NCI-H2227 treated with DMSO at 0.1 percent for 48 hours (cell line): ENCODE measurements around the gene SPSB4.
"Not testable (repeated sequence)": the region's sequence is repeated elsewhere in the genome, so short reads cannot be mapped to it uniquely, and the experiment has no call there.

Source experiments
- DNase-seq: peaks from one replicate; lab custom pipeline; 2025; lab: John Stamatoyannopoulos, UW

The SPSB4 gene

DNA sequence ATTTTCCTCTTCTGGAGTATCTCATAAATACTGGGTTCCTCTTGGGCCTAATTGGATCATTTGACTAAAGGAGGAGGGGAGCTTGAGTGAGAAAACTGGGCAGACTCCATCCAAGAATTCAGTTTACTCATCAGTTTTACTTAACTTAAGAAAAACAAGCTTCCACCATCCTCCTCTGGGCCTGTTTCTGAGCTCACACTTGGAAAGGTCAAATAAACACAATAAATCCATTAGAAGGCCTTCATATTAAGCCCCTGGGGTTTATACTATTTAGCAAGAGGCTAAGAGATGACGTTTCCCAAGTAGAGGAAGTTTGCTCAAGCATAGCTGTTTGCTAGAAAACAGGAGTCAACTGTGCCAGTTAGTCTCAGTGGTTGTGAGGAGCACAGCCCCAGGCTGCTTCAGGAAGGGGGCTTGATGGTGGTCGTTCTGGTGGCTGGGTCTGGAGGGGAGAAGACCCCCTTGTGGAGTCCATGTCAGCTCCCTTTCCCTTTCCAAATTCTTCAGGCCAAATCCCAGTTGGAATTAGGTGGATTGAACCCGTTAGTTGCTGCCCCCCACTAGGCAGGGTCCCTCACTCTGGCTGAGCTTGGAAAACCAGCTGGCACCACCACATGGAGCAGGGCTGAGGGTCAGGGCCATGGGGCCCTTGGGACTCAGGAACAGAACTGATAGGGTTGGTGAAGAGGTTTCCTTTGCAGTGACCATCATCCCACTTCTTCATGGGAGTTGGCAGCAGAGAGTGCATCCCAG lies 64.8 kb downstream of the SPSB4 start:
- no peak for DNase-seq

DNA sequence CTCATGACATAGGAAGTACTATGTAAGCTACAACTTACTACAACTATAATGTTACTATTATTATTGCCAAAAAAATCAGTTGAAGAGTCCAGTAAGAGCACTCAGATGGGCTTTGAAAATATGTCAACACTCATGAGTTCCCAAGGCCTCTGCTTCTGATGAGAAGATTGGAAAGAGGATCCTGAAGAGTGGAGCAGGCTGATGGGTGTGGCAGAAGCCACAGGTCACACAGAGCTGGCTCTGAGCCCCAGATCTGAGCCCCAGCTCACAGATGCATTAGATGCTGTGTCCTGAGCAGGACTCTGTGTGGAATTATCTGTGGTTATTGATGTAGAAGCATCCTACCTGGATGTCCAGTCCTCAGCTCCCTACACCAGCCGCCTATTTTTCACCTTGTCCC lies 65.6 kb downstream of the SPSB4 start:
- no peak for DNase-seq

DNA sequence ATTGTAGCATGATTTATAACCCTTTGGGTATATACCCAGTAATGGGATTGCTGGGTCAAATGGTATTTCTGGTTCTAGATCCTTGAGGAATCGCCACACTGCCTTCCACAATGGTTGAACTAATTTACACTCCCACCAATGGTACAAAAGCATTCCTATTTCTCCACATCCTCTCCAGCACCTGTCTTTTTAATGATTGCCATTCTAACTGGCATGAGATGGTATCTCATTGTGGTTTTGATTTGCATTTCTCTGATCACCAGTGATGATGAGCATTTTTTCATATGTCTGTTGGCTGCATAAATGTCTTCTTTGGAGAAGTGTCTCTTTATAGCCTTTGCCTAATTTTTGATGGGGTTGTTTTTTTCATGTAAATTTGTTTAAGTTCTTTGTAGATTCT lies 66.8 kb downstream of the SPSB4 start:
- DNase-seq = not testable (repeated sequence)

DNA sequence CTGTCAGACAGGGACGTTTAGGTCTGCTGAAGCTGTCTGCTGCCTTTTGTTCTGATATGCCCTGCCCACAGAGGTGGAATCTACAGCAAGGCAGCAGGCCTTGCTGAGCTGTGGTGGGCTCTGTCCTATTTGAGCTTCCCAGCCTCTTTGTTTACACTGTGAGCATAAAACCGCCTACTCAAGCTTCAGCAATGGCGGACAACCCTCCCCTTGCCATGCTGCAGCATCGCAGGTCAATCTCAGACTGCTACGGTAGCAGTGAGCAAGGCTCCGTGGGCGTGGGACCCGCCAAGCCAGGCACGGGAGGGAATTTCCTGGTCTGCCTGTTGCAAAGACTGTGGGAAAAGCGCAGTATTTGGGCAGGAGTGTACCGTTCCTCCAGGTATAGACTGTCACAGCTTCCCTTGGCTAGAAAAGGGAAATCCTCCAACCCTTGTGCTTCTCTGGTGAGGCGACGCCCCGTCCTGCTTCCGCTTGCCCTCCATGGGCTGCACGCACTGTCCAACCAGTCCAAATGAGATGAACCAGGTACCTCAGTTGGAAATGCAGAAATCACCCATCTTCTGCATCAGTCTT lies 71.4 kb downstream of the SPSB4 start:
- no peak for DNase-seq

DNA sequence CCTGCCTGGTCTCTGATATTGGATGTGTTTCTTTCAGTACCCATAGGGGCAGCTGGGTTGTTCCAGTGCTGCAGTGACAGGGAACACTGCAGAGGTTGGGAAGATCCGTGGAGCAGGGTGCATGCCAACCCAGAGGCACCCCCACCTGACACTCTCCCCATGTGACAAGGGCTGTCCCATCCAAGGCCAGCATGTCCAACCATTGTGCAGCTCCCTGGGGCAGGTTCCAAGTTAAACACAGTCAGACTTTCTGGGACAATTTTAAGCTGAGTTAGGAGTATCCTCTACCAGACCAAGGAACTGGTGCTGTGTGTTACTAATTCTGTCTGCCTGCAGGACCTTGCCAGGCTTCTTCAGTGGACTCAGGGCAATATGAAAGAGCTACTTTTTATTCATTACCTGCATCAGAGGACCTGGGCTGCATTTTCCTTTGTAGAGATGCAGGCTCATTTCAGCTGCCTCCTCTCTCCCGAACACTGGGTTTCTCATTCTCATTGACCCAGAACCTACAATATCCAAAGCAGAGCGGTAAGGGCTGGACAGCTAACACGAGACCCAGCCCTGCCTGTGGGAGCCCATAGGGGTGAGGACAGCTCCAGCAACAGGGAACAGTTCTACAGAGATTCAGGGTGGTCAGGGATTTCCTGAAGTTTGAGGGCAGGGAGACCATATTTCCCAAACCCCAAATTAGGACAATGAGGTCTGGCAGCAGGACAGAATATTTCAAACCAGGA lies 72.7 kb downstream of the SPSB4 start:
- DNase-seq = no peak

DNA sequence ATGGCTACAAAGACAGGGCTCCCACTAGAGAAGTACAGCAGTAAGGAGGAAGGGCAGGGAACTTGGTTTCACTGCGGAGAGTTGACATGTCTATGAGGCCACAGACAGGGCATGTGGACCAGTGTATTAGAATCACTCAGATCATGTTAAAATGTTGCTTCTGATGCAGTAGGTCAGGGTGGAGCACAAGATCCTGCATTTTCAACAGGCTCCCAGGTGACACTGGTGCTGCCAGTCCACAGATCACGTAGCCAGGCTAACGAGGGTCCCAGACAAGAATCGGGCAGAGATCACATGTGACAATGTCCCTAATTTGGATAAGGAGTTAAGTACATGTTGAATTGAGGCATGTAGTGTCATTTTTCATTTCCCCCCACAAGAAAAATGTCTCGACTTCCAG lies 73.6 kb downstream of the SPSB4 start:
- DNase-seq = no peak

DNA sequence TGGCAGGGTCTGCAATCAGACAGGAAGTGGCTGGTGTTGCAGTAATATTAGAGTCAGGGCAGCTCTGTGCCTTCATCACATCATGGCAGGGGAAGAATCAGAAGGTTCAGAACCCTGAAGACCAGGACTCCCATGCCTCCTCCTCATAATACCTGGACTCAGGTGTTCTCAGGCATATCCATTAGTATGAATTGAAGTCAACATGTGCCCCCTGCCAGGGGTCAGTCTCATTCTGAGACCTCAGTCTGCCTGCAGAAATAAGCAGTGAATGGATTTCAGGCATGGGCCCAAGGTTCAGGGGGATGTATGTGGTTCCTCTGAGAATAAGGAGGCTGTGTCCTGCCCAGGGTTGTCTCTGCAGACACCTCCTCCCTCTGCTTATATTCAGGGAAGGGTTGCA lies 74.2 kb downstream of the SPSB4 start:
- no peak for DNase-seq

DNA sequence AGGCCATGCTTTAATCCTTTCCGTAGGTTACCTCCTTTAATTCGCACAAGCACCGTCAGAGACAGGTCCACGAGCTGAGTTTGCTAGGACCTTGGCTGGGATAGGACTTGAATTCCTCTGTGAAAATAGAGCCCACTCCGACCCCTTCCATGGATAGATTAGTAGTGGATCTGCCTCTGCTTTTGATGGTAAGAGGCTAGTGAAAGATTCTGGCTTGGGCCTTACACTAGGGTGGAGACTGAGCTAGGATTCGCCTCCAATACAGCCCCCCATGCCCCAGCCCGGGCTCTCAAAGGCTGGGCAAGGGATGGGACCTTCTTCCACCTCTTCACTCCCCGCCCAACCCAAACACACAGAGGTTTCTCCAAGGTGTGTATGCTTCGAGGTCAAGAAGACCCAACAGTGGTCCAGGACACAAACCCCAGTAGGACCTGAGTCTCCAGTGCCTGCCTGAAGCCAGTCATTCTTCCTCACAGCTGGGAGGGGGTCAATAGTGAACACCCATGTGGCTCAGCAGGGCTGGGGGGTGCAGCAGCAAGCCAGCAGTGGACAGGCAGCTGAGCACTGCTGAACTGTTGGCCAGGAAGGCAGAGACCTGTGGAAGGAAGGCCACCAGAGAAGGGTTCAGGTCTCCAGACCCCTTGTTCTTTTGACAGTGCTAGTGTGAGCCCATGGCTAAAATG lies 75.7 kb downstream of the SPSB4 start:
- no peak for DNase-seq

DNA sequence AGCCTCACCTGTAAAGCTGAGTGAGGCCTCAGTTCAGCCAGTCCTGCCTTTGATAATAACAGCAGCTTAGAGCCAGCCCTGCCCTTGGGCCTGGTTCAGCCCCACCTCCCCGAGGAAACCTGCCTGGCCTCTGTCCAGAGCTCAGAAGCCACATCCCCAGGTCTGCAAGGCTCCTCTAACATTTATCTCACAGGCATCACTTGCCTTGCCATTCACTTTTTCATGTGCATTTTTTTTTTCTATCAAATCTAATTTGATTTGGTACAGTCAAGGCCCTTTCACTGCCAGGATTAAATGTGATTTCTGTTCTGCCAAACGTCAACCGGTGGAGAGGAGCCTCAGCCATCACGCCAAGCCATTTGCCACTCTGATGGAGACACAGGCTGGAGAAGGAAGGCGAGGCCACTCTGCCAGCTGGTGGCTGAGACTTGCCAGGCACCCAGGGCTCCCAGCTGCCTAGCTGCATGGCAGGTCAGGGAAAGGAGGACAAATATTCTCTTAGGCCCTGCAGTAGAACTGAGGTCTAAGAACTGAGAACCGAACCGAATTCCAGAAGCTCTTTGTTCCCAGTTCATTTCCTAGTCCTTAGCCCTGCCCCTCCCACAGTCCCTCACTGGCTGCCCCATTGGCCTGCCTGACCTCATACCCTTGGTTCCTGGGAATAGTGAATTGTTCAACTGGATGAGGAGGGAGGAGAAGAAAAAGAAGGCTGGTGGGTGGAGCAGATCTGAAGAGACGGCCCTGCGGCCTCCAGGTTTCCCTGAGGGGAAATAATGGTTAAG lies 76.4 kb downstream of the SPSB4 start:
- DNase-seq = no peak

DNA sequence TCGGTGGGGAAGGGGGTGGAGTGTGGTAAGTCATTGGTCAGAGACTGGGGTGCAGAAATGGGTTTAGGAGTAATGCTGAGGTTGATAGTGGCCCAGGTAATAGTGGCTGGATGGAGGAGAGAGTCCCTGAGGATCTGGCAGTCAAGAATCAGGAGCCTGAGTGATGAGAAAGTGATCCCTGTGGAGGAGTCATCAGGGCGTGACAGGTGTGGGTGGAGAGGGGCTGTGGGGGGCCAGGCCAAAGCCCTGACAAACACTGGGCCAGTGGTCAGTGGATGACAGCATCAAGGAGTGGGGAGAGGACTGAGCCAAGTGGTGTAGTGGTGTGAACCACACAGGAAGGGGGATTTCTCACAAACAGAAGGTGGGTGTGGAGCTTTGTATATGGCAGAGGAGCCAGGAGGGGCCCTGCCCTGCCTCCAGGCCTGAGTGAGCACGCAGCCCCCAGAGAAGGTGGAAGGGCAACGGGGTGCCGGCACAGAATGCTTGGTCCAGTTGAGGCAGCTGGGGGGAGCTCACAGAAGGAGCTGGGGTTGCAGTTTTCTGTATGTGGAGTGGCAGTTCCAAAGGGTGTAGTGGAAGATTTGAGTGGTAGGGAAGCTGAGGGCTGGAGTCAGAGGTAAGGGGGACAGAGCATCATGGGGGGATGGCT lies 77.1 kb downstream of the SPSB4 start:
- no peak for DNase-seq

DNA sequence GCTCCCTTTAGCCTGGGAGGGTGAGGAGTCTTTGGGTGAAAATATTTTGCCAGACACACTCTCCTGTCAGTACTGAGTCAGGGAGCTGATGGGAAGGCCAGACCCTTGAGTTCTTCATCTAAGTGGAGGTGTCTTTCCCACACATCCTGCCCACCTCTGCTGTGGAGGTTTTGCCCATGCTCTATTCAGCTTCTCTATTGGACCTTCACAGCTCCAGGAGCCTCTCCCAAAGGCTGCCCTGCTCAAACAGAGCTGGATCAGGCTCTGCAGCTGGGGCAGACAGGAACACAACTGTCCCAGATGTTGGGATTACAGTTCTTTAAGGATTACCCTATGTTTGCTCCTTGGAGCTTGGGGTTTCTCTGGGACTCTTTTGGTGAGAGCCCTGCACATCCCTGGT lies 77.9 kb downstream of the SPSB4 start:
- no peak for DNase-seq

DNA sequence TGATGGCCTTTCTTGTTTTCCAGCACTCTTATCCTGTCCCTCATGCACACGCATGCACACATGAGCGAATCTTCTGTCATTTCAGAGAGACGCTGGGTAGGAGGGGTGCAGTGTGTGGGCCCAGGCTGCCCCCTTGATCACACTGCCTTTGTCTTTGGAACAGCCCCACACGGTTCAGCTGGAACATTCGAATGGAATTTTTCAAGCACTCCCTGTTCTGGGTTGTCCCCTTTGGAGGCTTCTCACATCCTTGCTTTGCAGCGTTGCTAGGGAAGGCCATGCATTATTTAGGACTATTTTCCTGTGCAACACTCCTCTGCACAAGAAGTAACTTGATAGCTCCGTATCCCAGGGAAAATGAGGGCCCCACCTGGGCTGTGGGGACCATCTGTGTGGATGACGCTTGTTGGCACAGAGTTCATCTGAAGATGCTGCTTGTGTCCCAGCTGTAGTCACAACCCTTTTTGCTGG lies 78.4 kb downstream of the SPSB4 start:
- DNase-seq = no peak

DNA sequence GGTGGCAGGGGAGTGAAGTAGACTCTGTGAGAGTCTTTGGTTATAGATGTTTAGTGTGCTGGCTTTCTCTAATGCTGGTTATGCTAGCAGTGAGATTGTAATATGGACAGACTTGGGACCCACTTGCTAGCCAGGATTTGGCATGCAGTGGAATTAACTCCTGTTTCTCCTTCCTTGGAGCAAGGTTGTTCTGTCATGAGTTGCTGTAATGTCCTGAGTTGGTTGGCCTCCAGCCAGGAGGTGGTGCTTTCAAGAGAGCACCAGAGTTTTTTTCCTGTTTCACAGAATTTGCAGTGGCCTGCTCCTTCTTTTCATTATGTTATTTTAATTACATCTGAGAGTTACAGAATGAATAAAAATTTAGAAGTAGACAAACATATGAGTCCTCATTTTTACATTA lies 92.4 kb downstream of the SPSB4 start:
- no peak for DNase-seq

DNA sequence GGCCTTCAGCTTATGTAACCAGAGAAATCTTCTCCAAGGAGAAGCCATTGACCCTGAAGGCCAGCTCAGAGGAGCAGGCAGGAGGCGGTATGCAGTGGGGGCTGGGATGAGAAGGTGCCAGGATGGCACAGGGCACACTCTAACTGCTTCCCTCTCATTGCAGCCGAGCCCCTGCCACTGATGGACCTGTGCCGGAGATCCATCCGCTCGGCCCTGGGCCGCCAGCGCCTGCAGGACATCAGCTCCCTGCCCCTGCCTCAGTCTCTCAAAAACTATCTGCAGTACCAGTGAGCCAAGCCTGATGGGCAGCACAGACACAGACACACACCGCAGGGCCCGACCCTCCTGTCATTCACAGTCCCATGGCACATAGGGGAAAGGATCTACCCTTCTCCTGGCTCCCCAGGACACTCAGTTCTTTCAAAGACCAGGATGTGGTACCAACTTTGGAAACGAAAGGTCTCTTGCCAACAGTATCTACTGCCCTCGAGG lies 95.9 kb downstream of the SPSB4 start:
- DNase-seq = no peak

DNA sequence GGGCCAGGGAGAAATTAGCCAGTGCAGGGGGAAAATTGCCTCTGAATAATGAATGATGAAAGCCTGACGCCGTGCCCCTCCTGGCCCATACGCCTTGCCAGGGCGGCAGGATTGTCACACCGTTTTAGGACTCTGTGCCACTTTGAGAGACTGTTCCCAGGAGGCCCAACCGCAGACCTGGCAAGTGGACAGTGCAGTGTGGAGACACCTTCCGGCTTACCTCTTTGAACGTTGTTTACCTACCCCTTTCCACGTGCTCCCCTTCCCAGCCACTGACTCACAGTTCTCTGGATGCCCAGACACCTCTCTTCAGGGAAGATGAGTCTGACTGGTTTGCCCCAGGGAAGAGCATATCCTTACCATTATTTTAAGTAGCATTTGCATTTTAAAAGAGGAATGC lies 96.5 kb downstream of the SPSB4 start:
- no peak for DNase-seq

DNA sequence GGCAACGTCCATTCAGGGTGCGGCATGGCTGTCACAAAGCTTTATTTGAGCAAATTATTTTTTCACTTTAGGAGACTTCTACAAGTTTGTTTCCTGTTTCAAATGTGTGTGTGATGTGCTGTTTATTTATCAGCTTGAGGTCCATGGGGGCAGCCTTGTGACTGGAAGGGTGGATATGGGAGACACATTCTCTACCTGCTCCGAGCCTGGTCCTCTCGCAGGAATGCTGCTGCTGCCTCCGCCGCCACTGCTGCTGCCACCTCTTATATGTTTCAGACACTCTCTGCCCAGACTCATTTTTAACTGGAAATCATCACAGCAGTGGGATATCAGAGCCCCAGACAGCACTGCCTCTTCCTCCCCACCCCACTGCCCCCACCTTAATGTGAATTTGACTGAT lies 97.0 kb downstream of the SPSB4 start:
- no peak for DNase-seq

DNA sequence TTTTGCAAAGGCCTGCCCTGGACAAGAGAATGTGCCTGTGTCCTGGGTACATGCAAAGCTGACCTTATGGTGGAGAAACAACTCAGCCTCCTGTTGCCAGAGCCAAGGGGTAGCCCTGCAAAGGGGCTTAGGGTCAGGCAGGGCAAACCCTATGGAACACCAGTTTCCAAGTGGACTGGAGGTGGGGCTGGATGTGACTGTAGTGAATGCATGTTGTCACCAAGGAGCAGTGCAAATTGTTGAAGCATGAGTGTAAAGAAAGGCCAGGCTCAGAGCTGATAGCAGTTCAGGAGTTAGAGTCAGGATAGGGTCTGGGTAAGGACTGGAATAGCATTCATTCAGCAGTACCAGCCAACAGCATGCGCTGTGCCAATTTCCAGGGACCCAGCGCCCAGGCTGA lies 97.6 kb downstream of the SPSB4 start:
- DNase-seq = no peak

DNA sequence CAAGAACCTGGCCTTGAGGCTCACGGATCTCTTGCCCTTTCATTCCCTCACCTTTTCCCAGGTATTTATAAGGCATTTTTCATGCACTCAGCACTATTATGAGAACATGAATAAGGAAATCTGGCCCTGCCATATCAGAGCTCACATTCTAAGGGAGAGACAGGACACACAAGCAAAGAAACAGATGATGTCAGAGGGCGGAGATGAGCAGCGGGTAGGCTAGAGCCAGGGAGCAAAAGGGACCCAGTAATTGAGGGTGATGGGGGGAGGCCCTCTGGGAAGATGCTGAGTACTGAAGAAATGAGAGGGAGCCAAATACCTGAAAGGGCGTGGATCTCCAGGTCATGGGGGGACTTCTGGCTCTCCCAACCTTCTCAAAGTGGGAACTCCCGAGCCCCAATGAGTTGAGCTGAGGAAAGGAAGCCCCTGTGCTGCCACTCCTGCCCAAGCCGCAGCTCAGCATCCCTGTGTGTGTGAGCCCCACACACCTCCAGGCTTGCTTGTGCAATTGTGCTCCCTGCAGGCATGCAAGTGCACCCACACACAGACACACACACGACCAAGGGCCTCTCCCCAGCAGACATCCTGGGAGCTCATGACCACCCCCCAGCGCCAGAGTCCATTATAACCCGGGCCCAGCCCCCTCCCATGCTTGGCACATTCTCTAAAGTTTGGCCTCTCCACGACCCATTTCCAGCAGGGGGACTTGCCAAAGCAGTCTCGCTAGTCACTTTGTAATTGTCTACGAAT lies 99.1 kb downstream of the SPSB4 start:
- DNase-seq = no peak

DNA sequence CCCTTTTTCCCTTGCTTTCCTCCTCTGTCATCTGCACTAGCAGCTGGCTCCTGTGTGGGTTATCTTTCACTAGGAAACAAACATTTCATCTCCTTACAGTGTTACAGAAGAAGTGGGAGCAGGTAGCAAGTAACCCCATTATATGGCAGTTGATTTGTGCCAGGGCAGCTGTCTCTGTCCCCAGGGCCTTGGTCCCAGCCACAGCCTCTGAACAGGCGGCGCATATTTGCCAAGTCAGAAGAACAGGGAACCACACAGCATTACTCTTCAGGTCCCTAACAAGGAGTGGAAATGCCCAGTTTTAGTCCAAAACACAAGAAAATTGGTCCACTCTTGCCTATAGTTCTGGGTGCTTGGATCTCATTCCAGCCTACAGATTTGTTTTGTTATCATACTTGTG lies 99.8 kb downstream of the SPSB4 start:
- DNase-seq = no peak

DNA sequence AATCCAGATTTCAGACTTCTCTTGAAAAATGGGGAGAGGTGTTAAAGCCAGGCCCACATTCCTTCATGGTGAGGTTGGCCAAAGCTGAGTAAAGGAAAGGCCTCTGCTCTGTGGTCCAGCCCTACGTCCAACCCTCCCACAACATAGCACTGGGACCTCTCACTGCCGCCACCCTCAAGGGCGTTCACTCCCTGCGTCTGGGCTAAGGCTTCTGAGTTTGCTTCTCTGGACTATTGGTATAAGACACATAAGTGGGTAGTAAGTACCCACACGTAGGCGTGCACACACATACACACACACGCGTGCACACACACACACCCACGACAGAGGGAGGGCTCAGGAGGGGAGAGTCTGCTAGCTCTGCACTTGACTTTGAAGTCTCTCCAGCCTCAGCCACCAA lies 100.3 kb downstream of the SPSB4 start:
- DNase-seq = no peak

DNA sequence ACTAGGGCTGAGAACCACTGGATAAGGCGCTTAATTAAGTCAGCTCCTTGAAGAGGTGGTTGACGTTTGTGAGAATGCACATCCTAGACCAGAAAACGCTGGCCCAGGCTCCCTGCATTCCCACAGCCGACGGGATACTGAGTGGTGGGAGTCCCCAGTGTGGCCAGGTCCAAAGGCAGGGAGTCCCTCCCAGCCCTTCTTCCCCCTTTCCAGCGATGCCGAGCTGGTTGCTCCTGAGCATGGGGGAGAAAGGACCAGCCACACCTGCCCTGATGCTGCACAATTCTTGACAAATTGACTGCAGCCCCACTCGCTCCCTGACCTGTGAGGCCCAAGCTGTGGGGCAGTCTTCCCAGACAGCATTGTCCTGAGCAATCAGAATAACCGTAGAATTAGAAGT lies 101.0 kb downstream of the SPSB4 start:
- DNase-seq = no peak
